ENCODE results near the gene VSIG10L2.

Gene VSIG10L2

GRCh38 chr11:125952559-125952958, 6.7 kb downstream of the VSIG10L2 start (continued):
- TF ChIP-seq ATF2 (tag by site-specific recombination; IDR thresholded peaks at IDR 0.05; ENCODE audit: low read depth): no peak
- TF ChIP-seq ZNF155 (tag by site-specific recombination; IDR thresholded peaks at IDR 0.05): no peak
- no peak for TF ChIP-seq ZBTB26 (tag by site-specific recombination; optimal IDR thresholded peaks at IDR 0.05)
- TF ChIP-seq ZFP69B (tag by site-specific recombination; IDR thresholded peaks at IDR 0.05): no peak
- TF ChIP-seq ZNF398 (tag by site-specific recombination; IDR thresholded peaks at IDR 0.05): no peak

- peaks cover 0 to 12% of the 10 kb centered on the region in 2 experiments; a peak in 1 of 3 replicates for H3K36me3 ChIP-seq (ENCODE audit: control insufficient read depth in 2 of 2, insufficient read depth in 1 of 2, low read length in 2 of 2)
- TF ChIP-seq BCL11A (tag by site-specific recombination; IDR thresholded peaks at IDR 0.05; ENCODE audit: low read depth) (no peak), ZNF211 (tag by site-specific recombination; IDR thresholded peaks at IDR 0.05; ENCODE audit: low read depth) (no peak), KLF1 (tag by site-specific recombination; IDR thresholded peaks at IDR 0.05) (peak; percentile 46; the same call in 1 of the 2 replicates), ATF2 (tag by site-specific recombination; IDR thresholded peaks at IDR 0.05; ENCODE audit: low read depth) (no peak), ZFP3 (tag by site-specific recombination; IDR thresholded peaks at IDR 0.05; ENCODE audit: low read depth) (no peak), REPIN1 (tag by site-specific recombination; IDR thresholded peaks at IDR 0.05; ENCODE audit: low read depth) (no peak), ZIC2 (tag by site-specific recombination; IDR thresholded peaks at IDR 0.05) (0 out of 2 replicates have a peak, but pooled peaks have one; percentile 57), ZNF830 (tag by site-specific recombination; IDR thresholded peaks at IDR 0.05; ENCODE audit: low read depth) (no peak), ZFP69B (tag by site-specific recombination; IDR thresholded peaks at IDR 0.05) (no peak), ZSCAN30 (tag by site-specific recombination; IDR thresholded peaks at IDR 0.05) (no peak)
- CTCF ChIA-PET: interaction anchor here (1.1 kb wide), 1 partner anchor 10 kb away, joined by 8 read pairs; no protein-coding TSS in a partner anchor
- POLR2A ChIA-PET: no interaction called here
- H3K4me1 ChIP-seq (ENCODE audit: control insufficient read depth, insufficient read depth, low read length): no peaks in the 10 kb centered on the region
- H3K4me3 ChIP-seq (ENCODE audit: low read depth, low read length): no peak overlapping the region
- no peaks in the 10 kb centered on the region for H3K9me3 ChIP-seq (ENCODE audit: control insufficient read depth, insufficient read depth, low read depth, low read length)
- no peak overlapping the region for H3K27ac ChIP-seq (ENCODE audit: extremely low read depth, low read depth, low read length)
Measured at GRCh38 chr11:125952973-125953372, 7.1 kb downstream of the VSIG10L2 start.

- Histone ChIP-seq H3K4me3 (ENCODE audit: low read depth, low read length) (no peak overlapping the region), H3K9me3 (ENCODE audit: control insufficient read depth, insufficient read depth, low read depth, low read length) (no peaks in the 10 kb centered on the region), H3K27ac (ENCODE audit: extremely low read depth, low read depth, low read length) (no peak overlapping the region), H3K4me1 (ENCODE audit: control insufficient read depth, insufficient read depth, low read length) (no peaks in the 10 kb centered on the region), H3K36me3 (ENCODE audit: control insufficient read depth in 2 of 2, insufficient read depth in 1 of 2, low read length in 2 of 2) (peaks cover 0 to 15% of the 10 kb centered on the region in 2 experiments; a peak in 1 of 3 replicates)
- POLR2A ChIA-PET: no interaction called here
- TF ChIP-seq ZNF830 (tag by site-specific recombination; IDR thresholded peaks at IDR 0.05; ENCODE audit: low read depth) (no peak), ZIC2 (tag by site-specific recombination; IDR thresholded peaks at IDR 0.05) (peak; percentile 41; the same call in 1 of the 2 replicates), ZNF311 (tag by site-specific recombination; IDR thresholded peaks at IDR 0.05; ENCODE audit: borderline replicate concordance) (no peak), KLF10 (tag by site-specific recombination; IDR thresholded peaks at IDR 0.05) (no peak)
- CTCF ChIA-PET: interaction anchor here (1.1 kb wide), 1 partner anchor 11 kb away, joined by 8 read pairs; no protein-coding TSS in a partner anchor
Measured at GRCh38 chr11:125953401-125953935, 7.6 kb downstream of the VSIG10L2 start.
